K562 (cell line): ENCODE data around the gene AGPAT1. TPM values are rescaled to one million over a fixed set of nuclear protein-coding genes. Genes with fewer than 3 reads are reported as not detected.

Source experiments
- ASH1L ChIP-seq: fragments of 450-650 bp; IDR thresholded peaks from 2 replicates; pipeline ENCODE4 v1.6.1; 2018; ENCODE audit warnings: borderline replicate concordance, mild to moderate bottlenecking, low read depth; ENCODE audit not compliant: partially characterized antibody
- ETV5 ChIP-seq: sonication (generic); formaldehyde crosslinking; IDR thresholded peaks from 2 replicates; pipeline ENCODE4 v1.4.0; 2020; ENCODE audit warnings: low read depth, mild to moderate bottlenecking, missing genetic modification reagents
- HDAC6 ChIP-seq: IDR thresholded peaks from 2 replicates; pipeline ENCODE4 v1.6.1; 2012; ENCODE audit warnings: low read depth, mild to moderate bottlenecking, control low read depth, inconsistent platforms, low read length, moderate library complexity
- IRF9 ChIP-seq: fragments of 450-650 bp; IDR thresholded peaks from 2 replicates; pipeline ENCODE4 v1.6.1; 2016; ENCODE audit warnings: missing biosample characterization, missing genetic modification characterization
- KDM1A ChIP-seq, 2 experiments: fragments of 450-650 bp; IDR thresholded peaks; 2 replicates each; pipeline ENCODE4 v1.6.1; 2016; ENCODE audit warnings: mild to moderate bottlenecking in 2 of 2
- LEF1 ChIP-seq: fragments of 450-650 bp; IDR thresholded peaks from 2 replicates; pipeline ENCODE4 v1.6.1; 2016; ENCODE audit warnings: mild to moderate bottlenecking
- MAZ ChIP-seq, 2 experiments: fragments of 450-650 bp in 1 of 2; sonication (generic) in 1 of 2; formaldehyde crosslinking; IDR thresholded peaks in 1 of 2; conservative IDR thresholded peaks in 1 of 2; 2 replicates each; pipeline versions ENCODE4 v1.4.0 to v1.5.0; 2020; ENCODE audit warnings: mild to moderate bottlenecking in 1 of 2, missing genetic modification reagents in 1 of 2
- NFYB ChIP-seq: IDR thresholded peaks from 2 replicates; pipeline ENCODE4 v1.6.1; 2011; ENCODE audit warnings: mild to moderate bottlenecking, moderate library complexity; ENCODE audit not compliant: insufficient read length; ENCODE audit errors: extremely low read depth
- NR2C2 ChIP-seq, 2 experiments: fragments of 200-800 bp in 1 of 2; sonication (Bioruptor generic) in 1 of 2; sonication (generic) in 1 of 2; formaldehyde crosslinking in 1 of 2; IDR thresholded peaks; 2 replicates each; pipeline versions ENCODE4 v1.6.1 to v1.8.0; 2016 to 2022; ENCODE audit warnings: mild to moderate bottlenecking in 1 of 2, missing compliant biosample characterization in 1 of 2, missing genetic modification characterization in 1 of 2, missing genetic modification reagents in 1 of 2
- POLR2A ChIP-seq: fragments of 450-650 bp; conservative IDR thresholded peaks from 2 replicates; pipeline ENCODE4 v1.6.1; 2016
- PRDM10 ChIP-seq: fragments of 450-650 bp; IDR thresholded peaks from 2 replicates; pipeline ENCODE4 v1.6.1; 2018; ENCODE audit not compliant: partially characterized antibody
- PTTG1 ChIP-seq: fragments of 450-650 bp; IDR thresholded peaks from 2 replicates; pipeline ENCODE4 v1.6.1; 2016; ENCODE audit warnings: low read depth, mild to moderate bottlenecking, missing genetic modification characterization, missing compliant biosample characterization
- RHOXF2B ChIP-seq: fragments of 250-450 bp; sonication (Bioruptor Pico); conservative IDR thresholded peaks from 2 replicates; pipeline ENCODE4 v1.5.1; 2021
- STAG1 ChIP-seq: sonication (generic); formaldehyde crosslinking; IDR thresholded peaks from 2 replicates; pipeline ENCODE4 v1.5.0; 2020; ENCODE audit warnings: missing genetic modification reagents, borderline replicate concordance
- THAP12 ChIP-seq: fragments of 250-450 bp; sonication (Bioruptor Pico); IDR thresholded peaks from 2 replicates; pipeline ENCODE4 v1.9.0; 2021; ENCODE audit warnings: mild to moderate bottlenecking, inconsistent platforms
- ZNF436 ChIP-seq: fragments of 250-450, 450-650 bp; sonication (Bioruptor Pico); formaldehyde crosslinking; IDR thresholded peaks from 2 replicates; pipeline ENCODE4 v1.7.0; 2020; ENCODE audit warnings: mild to moderate bottlenecking
- ZNF699 ChIP-seq: fragments of 250-450 bp; sonication (Bioruptor Pico); IDR thresholded peaks from 2 replicates; pipeline ENCODE4 v1.8.0; 2021; ENCODE audit warnings: mild to moderate bottlenecking, moderate library complexity; ENCODE audit not compliant: insufficient replicate concordance
- polyA plus RNA-seq, 8 experiments: library from polyadenylated mRNA; depleted of rRNA in 4 of 8; stranded (reverse) in 5 of 8; unstranded in 3 of 8; fragments of >200 nt; fragmentation: Nextera tagmentation in 2 of 8; fragmentation: Illumina TruSeq in 1 of 8; extraction: Ambion mirVana in 2 of 8; extraction: Trizol in 1 of 8; gene quantifications; 2 replicates each; pipeline versions ENCODE4 v1.2.1 to v1.2.3, GENCODE V29; 2011 to 2014; ENCODE audit warnings: inconsistent platforms in 1 of 8, missing spikeins in 1 of 8
- total RNA-seq, 7 experiments: library from RNA; depleted of rRNA in 6 of 7; stranded (reverse); fragments of >200 nt in 6 of 7; fragmentation: Illumina TruSeq in 2 of 7; extraction: Trizol in 2 of 7; gene quantifications; 2 replicates each; pipeline versions ENCODE4 v1.2.1 to v1.2.3, GENCODE V29; 2011 to 2021; ENCODE audit warnings: low replicate concordance in 1 of 7

The AGPAT1 gene
- total and polyA plus RNA-seq, 9 of the 15 experiments (the other 6 are each of a cell fraction or from before 2014, with no cell fraction given): 37.9 to 176 (median 69.4) TPM

- TF ChIP-seq PTTG1 (tag): no peak
- TF ChIP-seq ZNF699 (CRISPR knock-in tag): no peak
- TF ChIP-seq THAP12 (CRISPR knock-in tag): 0 out of 2 replicates have a peak, but pooled peaks have one; percentile 50
- TF ChIP-seq IRF9: 0 out of 2 replicates have a peak, but pooled peaks have one; percentile 19
- TF ChIP-seq NR2C2 (CRISPR knock-in tag; IDR thresholded peaks at IDR 0.05): no peak
- TF ChIP-seq NR2C2 (tag; IDR thresholded peaks at IDR 0.05): peak; percentile 65; the same call in 1 of the 2 replicates
- peak; percentile 48 for TF ChIP-seq NFYB
- no peak for TF ChIP-seq ZNF436
- peak; percentile 71 for TF ChIP-seq POLR2A
- TF ChIP-seq MAZ (CRISPR knock-in tag; conservative IDR thresholded peaks at IDR 0.05 in 1 of 2, IDR thresholded peaks at IDR 0.05 in 1 of 2): peak in 1 of 2 experiments; percentile 94
- TF ChIP-seq HDAC6: no peak
- 0 out of 2 replicates have a peak, but pooled peaks have one; percentile 46 for TF ChIP-seq LEF1
- TF ChIP-seq STAG1 (CRISPR knock-in tag): 0 out of 2 replicates have a peak, but pooled peaks have one; percentile 29
- no peak for TF ChIP-seq KDM1A (IDR thresholded peaks at IDR 0.05)
- TF ChIP-seq ETV5 (CRISPR knock-in tag): no peak
- no peak for TF ChIP-seq RHOXF2B (CRISPR knock-in tag)
- TF ChIP-seq ASH1L: peak; percentile 54
- peak; percentile 31 for TF ChIP-seq PRDM10
Observed at GRCh38 chr6:32175711-32176475, at the start of gene AGPAT1 (continued).
